GM19463 (cell line): ENCODE data around the gene CBX8.
A peak's percentile ranks its signal among the peaks of the same experiment; 100 is the strongest.

Source experiments
- ATAC-seq: cut with Tn5 transposase; IDR thresholded peaks from one replicate; pipeline ENCODE4 v1.9.1; 2021; ENCODE audit warnings: mild to moderate bottlenecking, moderate library complexity; ENCODE audit not compliant: unreplicated experiment

Gene CBX8

DNA sequence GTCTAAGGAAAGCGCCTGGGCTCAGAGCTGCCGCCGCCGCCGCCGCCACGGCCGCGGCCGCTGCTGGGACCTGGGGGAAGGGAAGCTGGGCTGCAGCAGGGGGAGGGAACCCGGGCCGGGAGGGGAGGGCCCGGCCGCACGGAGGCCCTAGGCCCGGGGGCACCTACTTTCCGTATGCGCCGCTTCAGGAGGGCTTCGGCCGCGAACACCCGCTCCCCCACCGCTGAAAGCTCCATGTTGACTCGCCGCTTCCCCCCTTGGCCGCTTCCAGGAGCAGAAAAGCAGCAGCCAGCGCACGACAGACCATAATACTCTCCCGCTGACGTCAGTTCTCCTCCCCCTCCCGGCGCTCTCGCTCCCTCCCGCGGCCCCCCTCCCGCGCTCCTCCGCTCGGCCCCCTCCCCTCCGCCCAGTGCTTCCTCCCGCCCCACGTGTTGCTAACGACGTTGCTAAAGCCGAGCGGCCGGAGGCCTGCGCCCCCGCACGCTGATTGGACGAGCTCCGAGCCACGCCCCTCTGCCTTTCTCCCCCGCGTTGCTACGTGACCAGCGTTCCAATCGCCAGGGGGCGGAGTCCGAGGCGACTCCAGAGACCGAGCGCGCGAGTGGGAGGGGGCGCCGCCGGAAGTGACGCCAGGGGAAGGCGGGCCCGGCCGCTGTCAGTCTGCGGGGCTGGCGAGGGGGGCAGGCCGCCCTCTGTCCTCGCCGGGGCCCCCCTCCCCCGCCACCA is at the start of gene CBX8:
CBX8 (minus strand) TSS at position 315 of the 729 bp plus-strand sequence; CDS start at position 236, 79 bp downstream.
- peak; percentile 88 for ATAC-seq

DNA sequence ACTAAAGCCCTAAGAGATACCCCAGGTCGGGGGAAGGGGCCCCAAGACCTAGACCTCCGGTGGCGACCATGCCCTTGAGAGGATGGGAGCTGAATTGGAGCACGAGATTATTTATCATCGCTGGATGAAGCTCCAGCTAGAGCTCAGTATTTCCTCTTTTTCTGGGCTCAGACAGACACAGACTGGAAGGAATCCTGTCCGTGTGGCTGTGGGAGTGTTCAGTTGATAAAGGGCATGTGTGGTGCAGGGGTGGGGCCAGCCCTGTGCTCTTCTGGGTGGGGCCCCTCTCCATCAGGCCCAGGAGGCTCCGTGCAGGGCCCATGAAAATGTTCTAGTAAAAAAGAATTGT is 48.7 kb upstream of the CBX8 start:
- ATAC-seq, result no peak

DNA sequence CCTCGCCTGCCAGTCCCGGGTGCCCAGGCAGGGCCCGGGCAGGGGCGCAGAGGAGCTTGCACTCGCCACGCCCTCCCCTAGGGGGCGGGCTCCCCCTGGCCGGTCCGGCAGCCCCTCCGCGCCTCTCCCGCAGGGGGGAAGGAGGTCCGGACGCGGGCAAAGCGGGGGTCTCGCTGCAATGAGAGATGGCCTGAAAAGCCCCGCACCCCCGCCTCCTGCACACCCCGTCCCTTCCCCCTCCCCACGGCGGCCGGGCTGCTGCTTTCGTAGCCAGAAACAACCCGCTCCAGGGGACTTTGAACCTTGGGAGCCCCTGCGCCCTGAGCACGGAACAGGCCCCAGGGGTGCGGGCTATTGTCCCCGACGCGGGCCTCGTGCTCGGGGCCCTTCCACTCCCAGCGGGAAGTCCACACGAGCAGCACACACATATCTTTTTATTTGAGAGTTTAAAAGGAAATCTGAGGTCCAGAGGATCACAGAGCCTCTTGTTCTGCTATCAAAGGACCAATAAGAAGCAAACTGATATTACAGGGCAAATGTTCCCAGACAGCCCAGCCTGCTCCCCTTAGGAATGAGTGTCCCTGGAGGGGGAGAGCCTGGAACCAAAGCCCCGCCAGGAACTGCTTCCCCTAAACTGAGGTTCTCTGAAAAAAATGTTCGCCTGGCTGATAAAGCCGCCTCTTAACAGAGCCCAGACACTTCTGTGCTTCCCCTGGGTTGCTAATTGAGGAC is 48.2 kb upstream of the CBX8 start:
- ATAC-seq, result no peak

DNA sequence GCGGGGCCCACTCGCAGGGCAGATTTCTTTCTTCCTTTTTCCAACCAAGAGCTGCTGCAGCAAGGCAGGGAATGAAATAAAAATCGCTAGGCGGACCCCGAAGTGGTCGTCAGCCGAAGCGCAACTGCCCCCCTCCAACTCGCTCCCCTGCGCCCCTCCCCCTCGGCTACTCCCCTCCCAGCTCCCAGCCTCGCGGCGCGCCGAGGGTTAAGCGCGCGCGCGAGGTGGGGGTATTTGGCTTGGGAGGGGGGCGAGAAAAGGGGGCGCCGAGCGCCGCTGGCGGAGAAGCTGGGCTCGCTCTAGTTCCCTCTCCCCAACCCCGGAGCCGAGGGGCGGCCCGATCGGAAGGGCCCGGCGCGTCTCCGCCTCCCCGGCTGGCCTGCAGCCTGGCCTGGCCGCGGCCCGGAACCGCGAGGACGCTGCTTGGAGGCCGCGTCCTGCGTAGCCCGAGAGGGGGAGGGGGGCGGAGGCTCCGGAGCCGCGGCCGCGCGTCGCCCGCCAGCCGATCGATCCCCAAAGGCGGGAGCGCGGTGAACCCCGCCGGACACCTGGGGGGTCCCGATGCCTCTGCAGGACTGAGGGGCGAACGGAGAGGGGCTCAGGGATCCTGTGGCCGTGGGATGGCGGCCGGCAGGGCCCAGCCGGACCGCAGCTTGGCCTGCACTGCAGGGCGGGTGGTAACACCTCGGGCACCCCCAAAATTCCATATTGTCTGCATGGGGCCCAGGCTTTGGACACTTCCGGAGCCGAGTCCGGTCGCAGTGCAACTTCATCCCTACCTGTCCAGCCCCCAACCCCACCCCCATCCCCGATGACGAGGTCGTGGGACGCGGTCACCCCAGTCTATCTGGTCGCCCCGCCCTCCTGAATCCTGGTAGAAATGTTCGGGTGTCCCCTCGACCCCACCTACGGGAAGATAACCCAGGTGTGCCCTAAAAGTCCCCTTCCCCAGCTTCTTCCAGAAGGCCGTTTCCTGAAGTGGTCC is 47.2 kb upstream of the CBX8 start:
- ATAC-seq, result no peak

DNA sequence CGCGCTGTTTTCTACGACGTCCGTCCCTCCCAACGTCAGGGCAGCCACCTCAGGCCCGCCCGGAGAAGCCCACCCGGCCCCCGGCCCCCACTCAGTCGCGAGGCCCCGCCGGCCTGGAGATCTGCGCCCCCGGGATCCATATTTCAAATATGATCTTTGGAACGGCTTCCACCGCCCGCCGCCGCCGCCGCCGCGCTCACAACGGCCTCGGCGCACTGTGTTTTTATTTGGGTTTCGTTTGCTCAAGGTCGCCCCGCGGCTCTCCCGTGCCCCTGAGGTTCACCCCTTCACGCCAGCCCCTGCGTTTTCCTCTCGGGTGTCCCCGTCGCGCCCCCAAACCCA is 46.6 kb upstream of the CBX8 start:
- ATAC-seq, result no peak

DNA sequence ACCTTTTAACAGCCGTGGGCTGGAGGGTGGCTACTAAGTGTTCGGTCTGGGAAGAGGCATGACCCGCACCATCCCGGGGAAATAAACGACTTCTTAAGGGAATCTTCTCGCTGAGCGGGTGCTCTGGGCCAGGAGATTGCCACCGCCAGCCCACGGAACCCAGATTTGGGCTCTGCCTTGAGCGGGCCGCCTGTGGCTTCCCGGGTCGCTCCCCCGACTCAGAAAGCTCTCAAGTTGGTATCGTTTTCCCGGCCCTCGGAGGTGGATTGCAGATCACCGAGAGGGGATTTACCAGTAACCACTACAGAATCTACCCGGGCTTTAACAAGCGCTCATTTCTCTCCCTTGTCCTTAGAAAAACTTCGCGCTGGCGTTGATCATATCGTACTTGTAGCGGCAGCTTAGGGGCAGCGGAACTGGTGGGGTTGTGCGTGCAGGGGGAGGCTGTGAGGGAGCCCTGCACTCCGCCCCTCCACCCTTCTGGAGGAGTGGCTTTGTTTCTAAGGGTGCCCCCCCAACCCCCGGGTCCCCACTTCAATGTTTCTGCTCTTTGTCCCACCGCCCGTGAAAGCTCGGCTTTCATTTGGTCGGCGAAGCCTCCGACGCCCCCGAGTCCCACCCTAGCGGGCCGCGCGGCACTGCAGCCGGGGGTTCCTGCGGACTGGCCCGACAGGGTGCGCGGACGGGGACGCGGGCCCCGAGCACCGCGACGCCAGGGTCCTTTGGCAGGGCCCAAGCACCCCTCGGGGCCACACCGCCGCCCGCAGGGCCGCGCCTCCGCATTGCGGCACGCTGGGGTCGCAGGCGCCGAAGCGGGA is 46.0 kb upstream of the CBX8 start:
- no peak for ATAC-seq

DNA sequence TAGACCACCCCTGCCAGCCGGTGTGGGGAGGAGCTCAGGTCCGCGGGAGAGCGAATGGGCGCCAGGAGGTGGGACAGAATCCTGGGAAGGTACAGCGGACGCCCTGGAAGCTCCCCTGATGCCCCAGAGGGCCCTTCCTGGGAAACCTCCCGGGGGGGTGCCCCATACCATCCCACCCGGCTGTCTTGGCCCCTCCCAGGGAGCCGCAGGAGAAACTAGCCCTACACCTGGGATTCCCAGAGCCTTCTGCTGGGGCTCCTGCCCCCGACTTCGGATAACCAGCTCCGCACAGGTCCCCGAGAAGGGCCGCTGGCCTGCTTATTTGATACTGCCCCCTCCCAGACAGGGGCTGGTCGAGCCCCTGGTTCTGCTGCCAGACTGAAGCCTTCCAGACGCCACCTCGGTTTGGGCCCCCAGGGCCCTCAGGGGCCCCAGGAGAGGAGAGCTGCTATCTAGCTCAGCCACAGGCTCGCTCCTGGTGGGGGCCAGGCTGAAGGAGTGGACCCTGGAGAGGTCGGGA is 45.3 kb upstream of the CBX8 start:
- no peak for ATAC-seq

DNA sequence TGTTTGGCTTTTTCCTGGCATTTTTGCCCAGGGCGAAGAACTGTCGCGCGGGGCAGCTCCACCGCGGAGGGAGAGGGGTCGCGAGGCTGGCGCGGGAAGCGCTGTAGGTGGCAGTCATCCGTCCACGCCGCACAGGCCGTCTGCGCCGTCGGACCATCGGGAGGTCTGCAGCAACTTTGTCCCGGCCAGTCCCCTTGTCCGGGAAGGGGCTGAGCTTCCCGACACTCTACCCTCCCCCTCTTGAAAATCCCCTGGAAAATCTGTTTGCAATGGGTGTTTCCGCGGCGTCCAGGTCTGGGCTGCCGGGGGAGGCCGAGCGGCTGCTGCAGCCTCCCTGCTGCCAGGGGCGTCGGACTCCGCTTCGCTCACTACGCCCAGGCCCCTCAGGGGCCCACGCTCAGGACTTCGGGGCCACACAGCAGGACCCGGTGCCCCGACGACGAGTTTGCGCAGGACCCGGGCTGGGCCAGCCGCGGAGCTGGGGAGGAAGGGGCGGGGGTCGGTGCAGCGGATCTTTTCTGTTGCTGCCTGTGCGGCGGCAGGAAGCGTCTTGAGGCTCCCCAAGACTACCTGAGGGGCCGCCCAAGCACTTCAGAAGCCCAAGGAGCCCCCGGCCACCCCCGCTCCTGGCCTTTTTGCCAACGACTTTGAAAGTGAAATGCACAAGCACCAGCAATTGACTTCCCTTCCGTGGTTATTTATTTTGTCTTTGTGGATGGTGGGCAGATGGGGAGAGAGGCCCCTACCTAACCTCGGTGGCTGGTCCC is 44.7 kb upstream of the CBX8 start:
- ATAC-seq, result no peak

DNA sequence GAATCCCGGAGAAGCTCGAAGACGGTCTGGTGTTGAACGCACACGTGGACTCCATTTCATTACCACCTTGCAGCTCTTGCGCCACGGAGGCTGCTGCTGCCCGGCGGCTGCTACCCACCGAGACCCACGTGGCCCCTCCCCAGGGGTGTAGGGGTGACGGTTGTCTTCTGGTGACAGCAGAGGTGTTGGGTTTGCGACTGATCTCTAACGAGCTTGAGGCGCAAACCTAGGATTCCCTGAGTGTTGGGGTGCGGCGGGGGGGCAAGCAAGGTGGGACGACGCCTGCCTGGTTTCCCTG is 44.1 kb upstream of the CBX8 start:
- ATAC-seq, result no peak

DNA sequence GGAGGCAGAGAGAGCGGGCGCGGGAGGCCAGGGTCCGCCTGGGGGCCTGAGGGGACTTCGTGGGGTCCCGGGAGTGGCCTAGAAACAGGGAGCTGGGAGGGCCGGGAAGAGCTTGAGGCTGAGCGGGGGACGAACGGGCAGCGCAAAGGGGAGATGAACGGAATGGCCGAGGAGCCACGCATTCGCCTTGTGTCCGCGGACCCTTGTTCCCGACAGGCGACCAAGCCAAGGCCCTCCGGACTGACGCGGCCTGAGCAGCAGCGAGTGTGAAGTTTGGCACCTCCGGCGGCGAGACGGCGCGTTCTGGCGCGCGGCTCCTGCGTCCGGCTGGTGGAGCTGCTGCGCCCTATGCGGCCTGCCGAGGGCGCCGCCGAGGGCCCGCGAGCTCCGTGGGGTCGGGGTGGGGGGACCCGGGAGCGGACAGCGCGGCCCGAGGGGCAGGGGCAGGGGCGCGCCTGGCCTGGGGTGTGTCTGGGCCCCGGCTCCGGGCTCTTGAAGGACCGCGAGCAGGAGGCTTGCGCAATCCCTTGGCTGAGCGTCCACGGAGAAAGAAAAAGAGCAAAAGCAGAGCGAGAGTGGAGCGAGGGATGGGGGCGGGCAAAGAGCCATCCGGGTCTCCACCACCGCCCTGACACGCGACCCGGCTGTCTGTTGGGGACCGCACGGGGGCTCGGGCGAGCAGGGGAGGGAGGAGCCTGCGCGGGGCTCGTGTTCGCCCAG is 43.6 kb upstream of the CBX8 start:
- ATAC-seq, result no peak

DNA sequence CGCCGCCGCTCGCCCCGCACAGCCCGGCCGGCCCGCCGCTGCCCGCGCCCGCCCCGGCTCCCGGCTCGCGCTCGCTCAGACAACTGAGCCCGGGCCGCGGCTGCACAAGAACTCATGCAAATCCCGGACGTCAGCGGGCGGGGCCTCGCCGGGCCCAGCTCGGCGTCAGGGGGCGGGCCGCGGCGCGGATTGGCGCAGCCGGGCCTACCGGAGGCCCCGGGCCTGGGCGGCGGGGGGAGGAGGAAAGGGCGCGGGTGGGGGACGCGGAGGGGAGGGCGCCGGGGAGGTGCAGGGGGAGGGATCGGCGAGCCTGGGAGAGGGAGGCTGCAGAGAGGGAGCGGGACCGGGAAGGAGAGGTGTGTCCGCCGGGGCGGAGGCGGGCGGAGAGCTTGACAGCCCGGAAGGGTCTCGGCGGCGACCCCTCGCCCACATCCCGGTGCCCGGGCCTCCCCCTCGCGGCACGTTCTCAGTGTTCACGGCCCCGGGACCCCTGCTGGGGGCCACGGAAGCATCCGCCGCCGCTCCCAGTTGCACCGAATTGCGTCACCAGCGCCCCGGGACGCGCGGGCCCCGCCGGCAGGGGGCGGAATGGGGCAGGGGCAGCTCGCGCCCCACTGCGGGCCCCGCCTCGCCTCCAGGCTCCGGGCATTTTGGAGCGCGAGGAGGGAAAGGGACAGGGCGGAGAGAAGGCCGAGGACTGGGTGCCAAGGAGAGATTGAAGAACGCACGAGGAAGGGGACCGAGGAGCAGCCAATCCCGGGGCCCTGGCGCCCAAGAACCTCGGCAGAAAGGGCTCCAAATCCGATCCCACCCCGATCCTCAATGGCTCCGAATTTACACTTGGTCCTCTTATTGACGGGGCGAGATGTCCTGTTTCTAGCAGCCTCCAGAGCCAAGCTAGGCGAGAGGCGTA is 42.7 kb upstream of the CBX8 start, which contains the start of gene CBX4:
CBX4 (minus strand) TSS at position 85 of the 913 bp plus-strand sequence. CDS start 189 bp downstream, outside the sequence.
- peak; percentile 68 for ATAC-seq

DNA sequence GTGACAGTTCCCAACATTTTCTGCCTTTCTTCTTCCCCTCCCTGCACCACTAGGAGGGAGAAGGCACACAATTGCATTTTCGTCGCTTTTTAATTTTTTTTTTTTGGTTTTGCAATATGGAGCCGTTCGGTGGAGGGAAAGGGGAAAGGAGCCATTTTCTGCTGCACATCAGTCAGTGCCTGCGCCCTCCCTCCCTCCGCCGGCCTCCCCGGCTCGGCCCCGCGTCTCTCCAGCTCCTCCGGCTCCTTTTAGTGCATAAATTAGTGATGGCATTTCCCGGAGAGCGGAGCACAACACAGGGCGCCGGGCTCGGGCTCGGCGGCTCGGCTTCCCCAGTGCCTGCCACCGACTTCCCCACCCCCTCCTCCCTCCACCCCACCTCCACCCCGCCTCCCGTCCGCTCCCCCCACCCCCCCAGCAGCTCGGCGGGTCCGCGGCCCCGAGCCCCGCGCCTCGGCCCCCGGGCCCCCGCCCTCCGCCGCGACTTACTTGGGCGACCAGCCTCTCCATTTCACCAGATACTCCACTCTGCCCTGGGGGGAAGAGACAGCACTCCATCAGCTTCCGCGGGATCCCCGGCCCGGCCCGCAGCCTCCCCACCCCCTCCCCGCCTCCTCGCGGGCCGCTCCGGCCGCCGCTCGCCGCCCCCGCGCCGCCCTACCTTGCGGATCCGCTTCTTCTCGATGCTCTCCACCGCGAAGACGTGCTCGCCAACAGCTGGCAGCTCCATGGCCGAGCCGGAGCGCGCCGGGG is 41.8 kb upstream of the CBX8 start:
- ATAC-seq, result peak; percentile 12

DNA sequence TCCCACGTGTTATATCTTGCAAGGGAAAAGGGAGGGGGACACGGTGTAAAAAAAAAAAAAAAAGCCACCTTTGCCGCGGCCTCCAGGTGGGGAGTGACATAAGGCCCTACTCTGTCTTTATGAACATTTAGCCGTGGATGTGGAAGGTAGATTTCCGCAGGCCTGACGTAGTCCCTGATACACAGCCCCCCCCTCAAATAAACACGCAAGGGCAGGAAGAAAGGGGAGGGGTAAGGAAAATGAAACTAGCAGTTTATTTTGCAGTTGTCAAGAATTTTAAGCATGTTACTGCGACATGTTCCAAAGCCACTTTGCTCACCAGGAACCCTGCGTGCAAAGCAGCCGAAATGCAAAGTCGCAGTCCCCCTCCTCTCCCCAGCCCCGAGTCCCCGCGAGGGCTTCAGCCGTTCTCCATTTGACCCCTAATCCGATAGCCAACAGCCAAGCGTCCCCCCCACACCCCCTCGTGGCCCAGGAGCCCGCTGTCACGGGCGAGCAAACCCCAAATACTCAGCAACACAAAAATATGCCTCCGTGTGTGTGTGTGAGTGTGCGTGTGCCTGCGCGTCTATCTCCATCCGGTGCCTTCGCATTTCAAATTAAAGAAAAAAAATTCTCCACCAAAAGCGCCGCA is 41.1 kb upstream of the CBX8 start:
- no peak for ATAC-seq

DNA sequence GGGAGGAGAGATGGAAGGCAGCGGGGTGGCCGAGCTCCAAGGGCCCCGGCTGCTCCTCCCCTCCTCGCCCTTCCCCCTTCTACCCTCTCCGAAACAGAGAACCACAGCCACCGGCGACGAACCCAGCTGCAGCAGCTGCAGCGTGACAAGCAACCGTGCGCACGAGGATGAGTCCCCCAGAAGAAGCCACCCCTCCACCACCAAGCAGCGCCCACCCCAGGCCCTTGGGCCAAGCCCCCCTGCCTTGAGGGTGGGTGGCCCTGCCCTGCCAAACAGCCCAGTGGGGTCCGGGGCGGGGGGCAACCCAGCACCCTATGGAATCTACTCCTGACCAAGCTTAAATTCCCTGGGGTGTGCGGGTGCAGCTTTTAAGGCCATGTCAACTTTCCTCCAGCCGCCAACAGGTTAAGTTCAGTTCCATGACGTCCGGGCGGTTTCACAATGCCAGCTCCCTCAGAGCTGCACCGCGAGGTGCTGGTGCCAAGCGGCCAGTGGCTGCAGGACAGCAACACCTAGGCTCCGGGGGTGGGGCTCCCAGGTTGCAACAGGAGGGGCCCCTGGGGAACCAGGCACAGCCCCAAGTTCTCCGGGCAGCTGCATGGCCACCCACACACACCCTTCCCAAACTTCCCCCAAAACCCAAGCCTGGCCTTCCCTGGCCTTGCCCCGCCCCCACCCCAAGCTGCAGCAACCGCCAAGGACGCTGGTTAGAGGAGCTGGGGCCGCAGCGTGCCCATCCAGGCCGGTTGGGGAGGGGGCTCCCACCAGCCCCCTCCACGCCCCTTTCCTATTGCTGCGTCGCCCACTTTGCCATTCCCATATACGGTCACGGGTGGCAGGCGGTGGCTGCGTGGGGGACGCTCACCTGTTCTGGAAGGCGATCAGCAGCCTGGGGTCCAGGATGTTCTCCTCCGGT is 40.4 kb upstream of the CBX8 start:
- ATAC-seq, result no peak

DNA sequence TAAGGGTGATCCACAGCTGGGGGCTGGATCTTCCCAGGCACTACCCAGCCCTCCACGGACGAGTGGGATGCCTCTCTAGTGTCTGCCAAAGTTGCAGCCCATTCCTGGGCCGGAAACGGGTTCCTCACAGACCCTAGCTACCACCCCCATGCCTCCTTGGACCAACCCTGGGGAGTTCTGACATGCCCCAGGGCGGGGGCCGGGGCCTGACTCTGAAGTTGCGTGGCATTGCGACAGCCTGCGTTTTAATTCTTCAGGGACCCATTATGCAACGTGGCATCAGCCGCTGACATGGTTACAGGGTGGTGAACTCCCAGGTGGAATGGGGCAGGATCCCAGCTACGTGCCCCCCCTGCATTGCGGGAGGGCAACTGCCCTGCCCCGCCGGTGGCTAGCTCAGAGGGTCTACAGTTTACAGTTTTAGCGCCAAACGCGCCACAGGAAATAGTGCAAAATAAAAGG is 39.7 kb upstream of the CBX8 start:
- no peak for ATAC-seq
